Stimulated activated naive CD8-positive, alpha-beta T cell treated with anti-CD3 and anti-CD28 coated beads, Interleukin-15, Interleukin-2, amounts not matched to agents 100 ng/mL and 50 ng/mL, for 24 hours (primary cell): ENCODE results near the gene INTS6L.

ENCODE experiments used
- H3K27ac Mint-ChIP-seq: one replicate; pipeline ENCODE4 v1.8.0; 2021; ENCODE audit warnings: mild to moderate bottlenecking, mixed read lengths
- H3K27me3 Mint-ChIP-seq: one replicate; pipeline ENCODE4 v1.8.0; 2021; ENCODE audit warnings: mixed read lengths
- H3K36me3 Mint-ChIP-seq: one replicate; pipeline ENCODE4 v1.8.0; 2021; ENCODE audit warnings: low read depth, mixed read lengths
- H3K4me1 Mint-ChIP-seq: one replicate; pipeline ENCODE4 v1.8.0; 2021; ENCODE audit warnings: low read depth, mixed read lengths
- H3K4me3 Mint-ChIP-seq: one replicate; pipeline ENCODE4 v1.8.0; 2021; ENCODE audit warnings: mild to moderate bottlenecking, mixed read lengths
- H3K9me3 Mint-ChIP-seq: one replicate; pipeline ENCODE4 v1.8.0; 2021; ENCODE audit warnings: mixed read lengths

INTS6L gene

GRCh38 chrX:135625995-135626394 lies 105.5 kb downstream of the INTS6L start:
- Mint-ChIP-seq H3K9me3 (no peaks in the 10 kb centered on the region), H3K4me1 (no peaks in the 10 kb centered on the region), H3K27ac (no peak overlapping the region), H3K27me3 (no peaks in the 10 kb centered on the region), H3K4me3 (no peak overlapping the region), H3K36me3 (no peaks in the 10 kb centered on the region)

GRCh38 chrX:135629342-135629741 lies 108.9 kb downstream of the INTS6L start:
- no peaks in the 10 kb centered on the region for H3K27me3 Mint-ChIP-seq
- no peaks in the 10 kb centered on the region for H3K36me3 Mint-ChIP-seq
- no peaks in the 10 kb centered on the region for H3K9me3 Mint-ChIP-seq
- H3K4me3 Mint-ChIP-seq, result no peak overlapping the region
- H3K27ac Mint-ChIP-seq, result no peak overlapping the region
- no peaks in the 10 kb centered on the region for H3K4me1 Mint-ChIP-seq
